Measurements from ENCODE around the gene SPTBN2.

Gene SPTBN2

GRCh38 chr11:66704659-66705360, 24.2 kb downstream of the SPTBN2 start:
- TF ChIP-seq POLR2A (IDR thresholded peaks at IDR 0.05; ENCODE audit: low read length) (no peak), GATA1 (IDR thresholded peaks at IDR 0.05; ENCODE audit: low read depth, low read length) (no peak)
- DNase-seq = no peak

GRCh38 chr11:66701432-66702240, 27.4 kb downstream of the SPTBN2 start:
- no peak for TF ChIP-seq GATA1 (IDR thresholded peaks at IDR 0.05; ENCODE audit: low read depth, low read length)
- peak; percentile 28 for TF ChIP-seq POLR2A (IDR thresholded peaks at IDR 0.05; ENCODE audit: low read length)
- DNase-seq = peak; percentile 90 to 92

DNA sequence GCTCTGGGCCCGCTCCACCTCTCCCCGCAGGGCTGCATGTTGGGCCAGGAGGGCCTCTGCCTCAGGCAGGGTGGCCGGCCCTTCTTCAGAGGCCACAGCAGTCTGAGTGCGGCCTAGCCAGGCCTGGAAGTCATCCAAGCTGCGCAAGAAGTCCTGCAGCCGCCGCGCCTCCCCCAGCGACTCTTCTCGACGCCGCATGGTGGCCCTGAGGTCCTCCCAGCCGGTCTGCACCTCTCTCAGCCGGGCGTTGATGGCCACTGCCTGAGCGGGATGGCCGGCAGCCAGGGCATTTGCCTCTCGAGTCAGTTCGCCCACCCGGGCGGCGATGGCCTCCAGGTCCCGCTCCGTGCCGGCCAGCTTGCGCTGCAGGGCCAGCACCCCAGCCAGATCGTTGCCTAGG, 28.3 kb downstream of the SPTBN2 start:
- DNase-seq = no peak
- no peak for TF ChIP-seq GATA1 (IDR thresholded peaks at IDR 0.05; ENCODE audit: low read depth, low read length)
- no peak for TF ChIP-seq POLR2A (IDR thresholded peaks at IDR 0.05; ENCODE audit: low read length)

DNA sequence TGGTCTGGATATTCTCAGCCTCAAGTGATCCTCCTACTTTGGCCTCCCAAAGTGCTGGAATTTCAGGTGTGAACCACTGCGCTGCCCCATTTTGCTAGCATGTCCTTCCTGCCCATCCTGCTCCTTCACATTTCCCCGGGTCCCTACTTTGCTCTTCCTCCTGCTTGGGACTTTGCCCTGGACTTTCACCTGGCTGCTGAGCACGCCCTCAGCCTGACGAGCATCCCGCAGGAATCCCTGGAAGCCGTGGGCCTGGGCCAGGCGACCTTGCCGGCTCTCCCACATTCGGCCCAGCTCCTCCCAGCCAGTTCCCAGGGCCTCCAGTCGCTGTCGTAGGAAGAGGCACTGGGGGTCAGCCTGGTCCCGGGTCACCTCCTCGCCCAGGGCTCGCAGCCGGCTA, 28.7 kb downstream of the SPTBN2 start:
- TF ChIP-seq POLR2A (IDR thresholded peaks at IDR 0.05; ENCODE audit: low read length) (no peak), GATA1 (IDR thresholded peaks at IDR 0.05; ENCODE audit: low read depth, low read length) (no peak)
- DNase-seq = no peak

DNA sequence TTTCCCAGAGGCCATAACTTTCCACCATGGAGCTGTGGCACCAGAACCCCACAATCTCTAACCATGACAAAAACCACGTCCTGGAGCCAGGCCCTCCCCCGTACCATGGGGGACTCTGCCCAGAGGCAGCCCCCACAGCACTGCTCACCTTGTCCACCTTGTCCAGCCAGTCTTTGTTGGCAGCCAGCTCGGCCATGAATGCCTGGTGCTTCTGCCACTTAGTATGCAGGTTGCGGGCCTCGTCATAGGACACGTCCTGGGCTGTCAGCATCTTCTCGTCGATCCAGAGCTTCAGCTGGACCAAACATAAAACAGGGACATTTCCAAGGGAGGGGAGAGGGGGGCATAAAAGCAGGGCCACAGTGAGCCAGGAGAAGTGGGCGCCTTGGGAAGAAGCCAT, 30.5 kb downstream of the SPTBN2 start:
- DNase-seq = no peak
- TF ChIP-seq GATA1 (IDR thresholded peaks at IDR 0.05; ENCODE audit: low read depth, low read length) (no peak), POLR2A (IDR thresholded peaks at IDR 0.05; ENCODE audit: low read length) (no peak)

DNA sequence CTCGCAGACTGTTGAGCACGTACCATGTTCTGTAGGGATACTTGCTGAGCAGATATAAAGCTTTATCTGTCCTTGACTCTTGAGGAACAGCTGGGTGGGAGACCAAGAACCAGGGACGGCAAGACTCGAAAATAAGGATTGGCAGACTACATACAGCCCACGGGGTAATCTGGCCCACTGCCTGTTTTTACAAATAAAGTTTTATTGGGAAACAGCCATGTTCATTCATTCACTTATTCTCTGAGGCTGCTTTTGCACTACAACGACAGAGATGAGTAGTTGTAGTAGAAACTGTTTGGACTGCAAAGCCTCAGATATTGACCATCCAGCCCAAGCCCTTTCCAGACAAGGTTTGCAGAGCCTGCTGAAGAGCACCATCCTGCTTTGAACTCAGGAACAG, 31.0 kb downstream of the SPTBN2 start:
- no peak for DNase-seq
- TF ChIP-seq POLR2A (IDR thresholded peaks at IDR 0.05; ENCODE audit: low read length) (no peak), GATA1 (IDR thresholded peaks at IDR 0.05; ENCODE audit: low read depth, low read length) (no peak)

- TF ChIP-seq GATA1 (IDR thresholded peaks at IDR 0.05; ENCODE audit: low read depth, low read length) (no peak), POLR2A (IDR thresholded peaks at IDR 0.05; ENCODE audit: low read length) (no peak)
- no peak for DNase-seq
Measured at GRCh38 chr11:66696146-66696545, 32.9 kb downstream of the SPTBN2 start.

- TF ChIP-seq GATA1 (IDR thresholded peaks at IDR 0.05; ENCODE audit: low read depth, low read length) (no peak), POLR2A (IDR thresholded peaks at IDR 0.05; ENCODE audit: low read length) (no peak)
- peak; percentile 86 to 91 for DNase-seq
Measured at GRCh38 chr11:66694732-66695207, 34.2 kb downstream of the SPTBN2 start.

GRCh38 chr11:66694056-66694410, 35.0 kb downstream of the SPTBN2 start:
- TF ChIP-seq POLR2A (IDR thresholded peaks at IDR 0.05; ENCODE audit: low read length) (no peak), GATA1 (IDR thresholded peaks at IDR 0.05; ENCODE audit: low read depth, low read length) (no peak)
- DNase-seq = no peak

DNA sequence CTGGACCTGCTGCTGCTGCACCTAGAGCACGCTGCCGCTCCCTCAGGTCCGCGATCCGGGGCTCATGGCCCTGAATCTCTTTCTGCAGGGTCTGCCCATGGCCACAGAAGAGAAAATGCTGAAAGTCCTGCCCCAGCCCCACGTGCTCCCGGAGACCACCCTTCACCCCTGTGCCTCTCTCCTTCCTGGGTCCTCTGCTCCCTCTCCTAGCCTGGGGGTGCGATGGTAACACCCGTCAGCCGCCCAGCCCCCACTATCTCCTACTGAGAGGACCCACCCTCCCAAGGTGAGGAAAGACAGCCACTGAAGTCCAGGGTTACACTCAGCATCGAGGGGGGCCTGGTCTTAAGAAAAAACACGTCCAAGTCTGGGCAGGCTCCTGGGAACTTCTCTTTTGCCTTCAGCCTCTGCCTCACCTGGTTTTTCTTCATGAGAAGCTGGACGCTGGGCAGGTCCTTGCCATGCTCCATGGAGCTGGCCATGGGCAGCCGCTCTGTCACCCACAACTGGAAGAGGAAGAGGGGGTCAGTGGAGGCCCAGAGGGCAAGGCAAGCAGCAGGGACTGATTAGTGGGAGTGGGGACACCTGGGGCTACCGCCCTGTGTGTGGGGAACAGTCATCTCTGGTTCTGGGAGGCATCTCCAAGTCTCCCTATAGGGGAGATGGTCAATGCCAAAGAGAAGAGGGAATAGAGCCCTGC, 35.5 kb downstream of the SPTBN2 start:
- TF ChIP-seq GATA1 (IDR thresholded peaks at IDR 0.05; ENCODE audit: low read depth, low read length) (no peak), POLR2A (IDR thresholded peaks at IDR 0.05; ENCODE audit: low read length) (no peak)
- no peak for DNase-seq

GRCh38 chr11:66692871-66693331, 36.1 kb downstream of the SPTBN2 start:
- no peak for DNase-seq
- no peak for TF ChIP-seq GATA1 (IDR thresholded peaks at IDR 0.05; ENCODE audit: low read depth, low read length)
- TF ChIP-seq POLR2A (IDR thresholded peaks at IDR 0.05; ENCODE audit: low read length) = no peak

DNA sequence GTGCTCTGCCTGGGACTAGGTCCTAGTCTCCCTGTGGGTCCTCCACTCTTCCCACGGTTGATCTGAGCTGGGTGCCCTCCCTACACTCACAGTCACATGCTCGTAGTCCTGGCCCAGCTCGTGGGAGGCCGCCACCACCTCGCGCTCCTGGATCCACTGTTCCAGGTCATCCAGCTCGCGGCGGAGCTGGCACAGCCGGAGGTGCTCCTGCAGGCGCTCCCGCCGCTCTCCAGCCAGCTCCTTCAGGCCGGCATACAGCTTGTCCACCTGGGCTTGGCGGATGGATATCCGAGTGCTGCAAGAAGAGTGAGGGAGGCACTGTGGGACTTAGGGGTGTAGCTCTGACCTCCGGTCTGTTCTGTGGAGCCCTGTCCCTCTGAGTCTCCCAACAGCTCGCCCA, 36.6 kb downstream of the SPTBN2 start:
- TF ChIP-seq POLR2A (IDR thresholded peaks at IDR 0.05; ENCODE audit: low read length) (no peak), GATA1 (IDR thresholded peaks at IDR 0.05; ENCODE audit: low read depth, low read length) (no peak)
- DNase-seq = no peak

DNA sequence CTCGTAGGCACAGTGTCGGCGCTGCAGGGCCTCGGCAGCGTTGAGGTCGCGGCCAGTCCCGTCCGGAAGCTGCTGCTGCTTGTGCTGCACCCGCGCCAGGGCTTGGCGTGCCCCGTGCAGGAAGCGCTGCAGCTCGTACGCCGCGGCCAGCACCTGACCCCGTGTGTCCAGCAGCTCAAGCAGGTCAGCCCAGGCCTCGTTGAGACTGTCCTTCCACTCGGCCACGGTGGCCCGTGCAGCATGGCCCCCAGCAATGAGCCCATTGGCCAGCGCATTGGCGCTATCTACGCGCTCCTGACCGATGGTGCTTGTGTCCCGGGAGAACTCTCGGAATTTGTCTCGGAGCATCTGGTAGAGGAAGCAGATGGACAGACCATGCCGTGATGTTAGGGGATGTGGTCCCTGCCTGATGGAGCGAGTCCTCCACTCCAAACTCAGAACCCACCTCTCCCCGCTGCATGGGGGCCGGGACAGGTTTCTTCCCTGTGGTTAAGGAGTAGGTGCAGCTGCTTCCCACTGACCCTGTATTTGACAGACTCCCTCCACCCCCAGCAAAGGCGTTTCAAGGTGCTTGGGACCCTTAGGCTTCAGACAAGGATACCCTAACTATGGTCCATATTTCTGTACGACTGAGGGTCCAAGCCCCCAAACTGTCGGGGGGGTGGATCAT, 37.6 kb downstream of the SPTBN2 start:
- no peak for DNase-seq
- TF ChIP-seq GATA1 (IDR thresholded peaks at IDR 0.05; ENCODE audit: low read depth, low read length) = no peak
- TF ChIP-seq POLR2A (IDR thresholded peaks at IDR 0.05; ENCODE audit: low read length) = no peak
